Lower leg skin (tissue), 4 donors: ENCODE data around the gene AS3MT. TPM values are rescaled to one million over a fixed set of nuclear protein-coding genes. Genes with fewer than 3 reads are reported as not detected.

Experiments
- DNase-seq, 2 donors: peaks; one replicate each; pipeline ENCODE4 v3.0.0-alpha.2; 2019; ENCODE audit warnings: low spot score in 2 of 2
- H3K4me3 ChIP-seq: fragments of 200-600 bp; sonication (generic); 2 replicates; pipeline ENCODE4 v1.5.1; 2017; ENCODE audit warnings: mild to moderate bottlenecking, low read depth; ENCODE audit not compliant: poor library complexity, severe bottlenecking
- POLR2A ChIP-seq, 2 donors: fragments of 450-650 bp; IDR thresholded peaks; one replicate each; pipeline ENCODE4 v1.6.1; 2016 to 2017; ENCODE audit warnings: antibody characterized with exemption in 2 of 2, mild to moderate bottlenecking in 1 of 2, moderate library complexity in 1 of 2
- WGBS, 2 donors: methylation state at CpG; one replicate each; pipeline ENCODE4 v1.1.5; 2018; 5-methylcytosine and 5-hydroxymethylcytosine counted together
- intact Hi-C: fragments of 100-400 bp; cut with DNase I; formaldehyde crosslinking; loops from one replicate; pipeline ENCODE4 v1.15.0; 2023; ENCODE audit warnings: low total_unique reads
- total RNA-seq, 4 donors: library from RNA; depleted of rRNA; stranded (reverse); fragments of >200 nt; gene quantifications; one replicate each; pipeline ENCODE4 v1.1.0, GENCODE V29; 2016
- TF ChIP-seq, protein P1 (sequence below), 3 donors: fragments of 450-650 bp; IDR thresholded peaks; one replicate each; pipeline ENCODE4 v1.5.1; 2016; ENCODE audit warnings: antibody characterized with exemption in 3 of 3, mild to moderate bottlenecking in 3 of 3, moderate library complexity in 2 of 3

The AS3MT gene
- total RNA-seq, 4 donors from 2014 or later, result 1.8 to 5.1 (median 3.9) TPM

- intact Hi-C loops, result no loop called here
- 89 to 93% methylated on average over 4 of the region's 4 CpGs for WGBS, 2 donors
- no peak overlapping the region for H3K4me3 ChIP-seq
- DNase-seq, result no peak
- no peak for TF ChIP-seq POLR2A (IDR thresholded peaks at IDR 0.05)
- TF ChIP-seq, protein P1, sequence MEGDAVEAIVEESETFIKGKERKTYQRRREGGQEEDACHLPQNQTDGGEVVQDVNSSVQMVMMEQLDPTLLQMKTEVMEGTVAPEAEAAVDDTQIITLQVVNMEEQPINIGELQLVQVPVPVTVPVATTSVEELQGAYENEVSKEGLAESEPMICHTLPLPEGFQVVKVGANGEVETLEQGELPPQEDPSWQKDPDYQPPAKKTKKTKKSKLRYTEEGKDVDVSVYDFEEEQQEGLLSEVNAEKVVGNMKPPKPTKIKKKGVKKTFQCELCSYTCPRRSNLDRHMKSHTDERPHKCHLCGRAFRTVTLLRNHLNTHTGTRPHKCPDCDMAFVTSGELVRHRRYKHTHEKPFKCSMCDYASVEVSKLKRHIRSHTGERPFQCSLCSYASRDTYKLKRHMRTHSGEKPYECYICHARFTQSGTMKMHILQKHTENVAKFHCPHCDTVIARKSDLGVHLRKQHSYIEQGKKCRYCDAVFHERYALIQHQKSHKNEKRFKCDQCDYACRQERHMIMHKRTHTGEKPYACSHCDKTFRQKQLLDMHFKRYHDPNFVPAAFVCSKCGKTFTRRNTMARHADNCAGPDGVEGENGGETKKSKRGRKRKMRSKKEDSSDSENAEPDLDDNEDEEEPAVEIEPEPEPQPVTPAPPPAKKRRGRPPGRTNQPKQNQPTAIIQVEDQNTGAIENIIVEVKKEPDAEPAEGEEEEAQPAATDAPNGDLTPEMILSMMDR (IDR thresholded peaks at IDR 0.05), result no peak
Measured at GRCh38 chr10:102949916-102950315, 80.6 kb downstream of the AS3MT start.

- no peak overlapping the region for H3K4me3 ChIP-seq
- TF ChIP-seq, protein P1 (IDR thresholded peaks at IDR 0.05), result no peak
- TF ChIP-seq POLR2A (IDR thresholded peaks at IDR 0.05), result no peak
- WGBS, 2 donors, result 94 to 95% methylated on average over 3 of the region's 3 CpGs
- no peak for DNase-seq
- intact Hi-C loops, result no loop called here
Measured at GRCh38 chr10:102951316-102951715, 82.0 kb downstream of the AS3MT start.

Other genes starting within 250 kb of the AS3MT start
- gene TRIM8, start 225.0 kb upstream of the AS3MT start, total RNA-seq, result 100 to 1,000 TPM in 3 of 4 donors, 10 to 100 TPM in 1; 91.7 to 128 (median 106) TPM
- gene ARL3, start 155.1 kb upstream of the AS3MT start, total RNA-seq, result 1 to 10 TPM; 1.6 to 3.8 (median 3.2) TPM
- 1 to 10 TPM in 2 of 4 donors, under 1 TPM in 2; 0.46 to 4.7 (median 1.1) TPM for gene SFXN2, start 154.8 kb upstream of the AS3MT start, total RNA-seq
- 100 to 1,000 TPM; 144 to 171 (median 163) TPM for gene WBP1L, start 125.5 kb upstream of the AS3MT start, total RNA-seq
- gene CYP17A1, start 32.1 kb upstream of the AS3MT start, total RNA-seq, result under 1 TPM in 1 of 4 donors, not detected in 3; 0.26 TPM
- 10 to 100 TPM; 11.7 to 34.5 (median 24.9) TPM for gene BORCS7, start 15.2 kb upstream of the AS3MT start, total RNA-seq
- gene CNNM2, start 48.8 kb downstream of the AS3MT start, total RNA-seq, result 10 to 100 TPM in 3 of 4 donors, 1 to 10 TPM in 1; 9.6 to 21.9 (median 14.5) TPM